ENCODE results near the gene TRPC3.

TRPC3 gene

GRCh38 chr4:121863799-121864198 is 88.1 kb downstream of the TRPC3 start:
- TF ChIP-seq CTCF (IDR thresholded peaks at IDR 0.05; ENCODE audit: insufficient read depth, low read depth, low read length, missing control alignments), result no peak
- no peak for DNase-seq (ENCODE audit: low read depth)
- H3K4me3 ChIP-seq (ENCODE audit: low read length), result no peak overlapping the region

- DNase-seq (ENCODE audit: low read depth), result no peak
- no peak overlapping the region for H3K4me3 ChIP-seq (ENCODE audit: low read length)
- no peak for TF ChIP-seq CTCF (IDR thresholded peaks at IDR 0.05; ENCODE audit: insufficient read depth, low read depth, low read length, missing control alignments)
Measured at GRCh38 chr4:121861426-121861825, 90.4 kb downstream of the TRPC3 start.

GRCh38 chr4:121860121-121860520 is 91.7 kb downstream of the TRPC3 start:
- DNase-seq (ENCODE audit: low read depth), result no peak
- H3K4me3 ChIP-seq (ENCODE audit: low read length), result no peak overlapping the region
- TF ChIP-seq CTCF (IDR thresholded peaks at IDR 0.05; ENCODE audit: insufficient read depth, low read depth, low read length, missing control alignments), result no peak

- no peak overlapping the region for H3K4me3 ChIP-seq (ENCODE audit: low read length)
- no peak for DNase-seq (ENCODE audit: low read depth)
- no peak for TF ChIP-seq CTCF (IDR thresholded peaks at IDR 0.05; ENCODE audit: insufficient read depth, low read depth, low read length, missing control alignments)
Measured at GRCh38 chr4:121851354-121851753, 100.5 kb downstream of the TRPC3 start.

GRCh38 chr4:121846662-121847061 is 105.2 kb downstream of the TRPC3 start:
- TF ChIP-seq CTCF (IDR thresholded peaks at IDR 0.05; ENCODE audit: insufficient read depth, low read depth, low read length, missing control alignments), result no peak
- no peak for DNase-seq (ENCODE audit: low read depth)
- no peak overlapping the region for H3K4me3 ChIP-seq (ENCODE audit: low read length)

GRCh38 chr4:121842862-121843261 is 109.0 kb downstream of the TRPC3 start:
- no peak overlapping the region for H3K4me3 ChIP-seq (ENCODE audit: low read length)
- no peak for DNase-seq (ENCODE audit: low read depth)
- no peak for TF ChIP-seq CTCF (IDR thresholded peaks at IDR 0.05; ENCODE audit: insufficient read depth, low read depth, low read length, missing control alignments)

GRCh38 chr4:121838136-121838535 is 113.7 kb downstream of the TRPC3 start:
- H3K4me3 ChIP-seq (ENCODE audit: low read length), result no peak overlapping the region
- no peak for DNase-seq (ENCODE audit: low read depth)
- TF ChIP-seq CTCF (IDR thresholded peaks at IDR 0.05; ENCODE audit: insufficient read depth, low read depth, low read length, missing control alignments), result no peak

All from epithelial cell of esophagus (primary cell).